ENCODE measurements around the gene ATOH8.

DNA sequence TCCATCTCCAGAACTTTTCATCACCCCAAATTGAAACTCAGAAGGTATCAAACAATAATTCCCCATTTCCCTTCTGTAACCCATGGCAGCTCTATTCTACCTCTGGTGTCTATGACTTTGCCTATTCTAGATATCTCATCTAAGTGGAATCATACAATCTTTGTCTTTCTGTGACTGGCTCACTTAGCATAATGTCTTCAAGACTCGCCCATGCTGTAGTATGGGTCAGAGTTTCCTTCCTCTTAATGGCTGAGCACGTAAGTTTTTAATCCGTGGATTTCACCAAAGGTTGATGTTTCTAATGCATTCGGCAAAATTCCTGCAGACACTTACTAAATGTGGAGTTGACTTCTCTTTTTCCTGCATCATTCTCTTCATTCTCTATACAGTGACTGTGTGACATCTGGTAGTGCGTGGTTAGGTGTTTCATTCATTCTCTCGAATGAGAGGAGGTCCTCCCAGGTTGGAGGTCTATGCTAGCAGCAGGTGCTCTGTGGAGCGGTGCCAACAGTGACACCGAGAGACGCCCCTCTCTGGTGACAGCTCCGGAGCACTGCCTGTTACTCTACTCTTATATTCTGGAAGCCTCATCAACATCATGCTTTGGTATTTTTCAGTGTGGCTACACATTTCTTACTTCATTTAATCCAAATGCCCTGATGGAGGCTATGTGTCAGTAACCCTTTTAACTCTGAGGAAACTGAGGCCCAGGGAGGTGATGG lies 50.1 kb downstream of the ATOH8 start:
- TF ChIP-seq POLR2AphosphoS5 (IDR thresholded peaks at IDR 0.05; ENCODE audit: insufficient read depth, low read depth, low read length) (no peak), POLR2A (IDR thresholded peaks at IDR 0.05; ENCODE audit: low read depth, low read length) (no peak), CTCF (IDR thresholded peaks at IDR 0.05; ENCODE audit: extremely low read depth in 1 of 2, insufficient read depth in 1 of 2, low read depth in 1 of 2, low read length in 2 of 2) (no peak), JUN (IDR thresholded peaks at IDR 0.05; ENCODE audit: borderline replicate concordance, insufficient read depth, insufficient read length, low read depth) (no peak), EZH2 (IDR thresholded peaks at IDR 0.05; ENCODE audit: borderline replicate concordance, low read depth, low read length, severe bottlenecking) (no peak), MAX (IDR thresholded peaks at IDR 0.05; ENCODE audit: insufficient read depth, insufficient read length) (no peak), GATA2 (IDR thresholded peaks at IDR 0.05; ENCODE audit: insufficient read depth, insufficient read length, low read depth, low read length) (no peak), FOS (IDR thresholded peaks at IDR 0.05; ENCODE audit: borderline replicate concordance, insufficient read depth, low read length) (no peak)

Data from endothelial cell of umbilical vein (primary cell).